SK-N-SH (cell line): Measurements from ENCODE around the gene C3orf22. TPM values are rescaled to one million over a fixed set of nuclear protein-coding genes. Genes with fewer than 3 reads are reported as not detected.

Experiments
- CTCF ChIA-PET: fragments of 300-600, 350-600 bp; formaldehyde crosslinking; extraction: SDS; loops from one replicate; lab custom pipeline; 2021; lab: Yijun Ruan, JAX
- POLR2A ChIA-PET: fragments of 350-600 bp; sonication (Branson Sonifier 250); formaldehyde crosslinking; extraction: SDS; loops from one replicate; lab custom pipeline; 2020; ENCODE audit warnings: antibody characterized with exemption, inconsistent platforms; lab: Yijun Ruan, JAX
- DNase-seq: peaks from one replicate; pipeline ENCODE4 v3.0.0; 2012
- H2AFZ ChIP-seq: fragments of 200-600 bp; sonication (generic); 2 replicates; pipeline ENCODE4 v1.8.1; 2016; ENCODE audit warnings: antibody characterized with exemption, mild to moderate bottlenecking, low read depth
- H3F3A ChIP-seq: fragments of 200-600 bp; sonication (generic); replicated peaks from 2 replicates; pipeline ENCODE3; 2016; ENCODE audit warnings: antibody characterized with exemption, mild to moderate bottlenecking; ENCODE audit not compliant: insufficient read depth
- H3K27ac ChIP-seq, 2 experiments: fragments of 200-500 bp in 1 of 2; fragments of 200-600 bp in 1 of 2; sonication (Bioruptor generic) in 1 of 2; sonication (generic), shearing (Covaris generic) in 1 of 2; 2 replicates each; pipeline versions ENCODE4 v1.5.1 to v1.6.1; 2014 to 2016; ENCODE audit warnings: low read depth in 2 of 2, inconsistent platforms in 1 of 2, low read length in 1 of 2, mild to moderate bottlenecking in 1 of 2, mixed read lengths in 1 of 2
- H3K27me3 ChIP-seq: fragments of 200-600 bp; sonication (generic), shearing (Covaris generic); 2 replicates; pipeline ENCODE4 v1.6.1; 2016; ENCODE audit warnings: mixed run types; ENCODE audit not compliant: insufficient read depth
- H3K36me3 ChIP-seq, 2 experiments: fragments of 200-500 bp in 1 of 2; fragments of 200-600 bp in 1 of 2; sonication (Bioruptor generic) in 1 of 2; sonication (generic) in 1 of 2; replicated peaks in 1 of 2; 2 replicates each; pipeline versions ENCODE3 to v1.5.1; 2014 to 2016; ENCODE audit warnings: low read length in 1 of 2, mild to moderate bottlenecking in 1 of 2; ENCODE audit not compliant: insufficient read depth in 2 of 2, control insufficient read depth in 1 of 2
- H3K4me1 ChIP-seq, 2 experiments: fragments of 200-500 bp in 1 of 2; fragments of 200-600 bp in 1 of 2; sonication (Bioruptor generic) in 1 of 2; sonication (generic), shearing (Covaris generic) in 1 of 2; 2 replicates each; pipeline versions ENCODE4 v1.5.1 to v1.6.1; 2014 to 2016; ENCODE audit warnings: low read depth in 1 of 2, low read length in 1 of 2, mixed run types in 1 of 2; ENCODE audit not compliant: insufficient read depth in 2 of 2, control insufficient read depth in 1 of 2
- H3K4me2 ChIP-seq: fragments of 200-600 bp; sonication (generic), shearing (Covaris generic); 2 replicates; pipeline ENCODE4 v1.6.1; 2017; ENCODE audit warnings: mixed run types
- H3K4me3 ChIP-seq, 2 experiments: fragments of 200-500 bp in 1 of 2; fragments of 200-600 bp in 1 of 2; sonication (Bioruptor generic) in 1 of 2; sonication (generic), shearing (Covaris generic) in 1 of 2; 2 replicates each; pipeline versions ENCODE4 v1.5.1 to v1.8.1; 2014 to 2016; ENCODE audit warnings: low read depth in 2 of 2, inconsistent platforms in 1 of 2, low read length in 1 of 2, mild to moderate bottlenecking in 1 of 2, mixed read lengths in 1 of 2, moderate library complexity in 1 of 2
- H3K79me2 ChIP-seq: fragments of 200-600 bp; sonication (generic); 2 replicates; pipeline ENCODE4 v1.8.1; 2017; ENCODE audit warnings: mild to moderate bottlenecking; ENCODE audit not compliant: insufficient read depth
- H3K9ac ChIP-seq: fragments of 200-600 bp; sonication (generic); 2 replicates; pipeline ENCODE4 v1.6.1; 2017; ENCODE audit warnings: mixed run types
- H3K9me2 ChIP-seq: fragments of 200-600 bp; sonication (generic); 2 replicates; pipeline ENCODE4 v1.6.1; 2017; ENCODE audit warnings: mixed run types
- H3K9me3 ChIP-seq: fragments of 200-600 bp; sonication (generic); 2 replicates; pipeline ENCODE4 v1.6.1; 2017; ENCODE audit warnings: mixed run types, mild to moderate bottlenecking, moderate library complexity
- H4K20me1 ChIP-seq: fragments of 200-600 bp; sonication (generic); 2 replicates; pipeline ENCODE4 v1.6.1; 2017; ENCODE audit warnings: mild to moderate bottlenecking, mixed run types; ENCODE audit not compliant: insufficient read depth
- CHD2 ChIP-seq: fragments of 150-350 bp; IDR thresholded peaks from 2 replicates; pipeline ENCODE4 v1.6.1; 2018; ENCODE audit warnings: low read length; ENCODE audit not compliant: partially characterized antibody
- FOXM1 ChIP-seq: IDR thresholded peaks from 2 replicates; pipeline ENCODE4 v1.4.0; 2012; ENCODE audit warnings: low read depth, mild to moderate bottlenecking
- GABPA ChIP-seq: IDR thresholded peaks from 2 replicates; pipeline ENCODE4 v1.4.0; 2012; ENCODE audit warnings: low read depth, mild to moderate bottlenecking
- JUND ChIP-seq: IDR thresholded peaks from 2 replicates; pipeline ENCODE4 v1.4.0; 2012
- MEF2A ChIP-seq: IDR thresholded peaks from 2 replicates; pipeline ENCODE4 v1.4.0; 2012; ENCODE audit warnings: low read depth, borderline replicate concordance
- MXI1 ChIP-seq: IDR thresholded peaks from 2 replicates; pipeline ENCODE4 v1.6.1; 2012; ENCODE audit warnings: mild to moderate bottlenecking, low read depth, low read length, improper control_type of control experiment
- NFIC ChIP-seq: IDR thresholded peaks from 2 replicates; pipeline ENCODE4 v1.4.0; 2012; ENCODE audit warnings: borderline replicate concordance
- RAD21 ChIP-seq: IDR thresholded peaks from 2 replicates; pipeline ENCODE4 v1.6.1; 2012; ENCODE audit warnings: mild to moderate bottlenecking, low read length
- RFX5 ChIP-seq: IDR thresholded peaks from 2 replicates; pipeline ENCODE4 v1.6.1; 2012; ENCODE audit warnings: mild to moderate bottlenecking, improper control_type of control experiment, low read length
- SIN3A ChIP-seq: IDR thresholded peaks from 2 replicates; pipeline ENCODE4 v1.6.1; 2012; ENCODE audit warnings: low read depth, mild to moderate bottlenecking, low read length, moderate library complexity, borderline replicate concordance
- SMC3 ChIP-seq: IDR thresholded peaks from 2 replicates; pipeline ENCODE4 v1.6.1; 2012; ENCODE audit warnings: low read depth, low read length, improper control_type of control experiment
- TAF1 ChIP-seq: IDR thresholded peaks from 2 replicates; pipeline ENCODE4 v1.6.1; 2012; ENCODE audit warnings: low read depth, mild to moderate bottlenecking, low read length, moderate library complexity, borderline replicate concordance
- TEAD4 ChIP-seq: IDR thresholded peaks from 2 replicates; pipeline ENCODE4 v1.4.0; 2012; ENCODE audit warnings: mild to moderate bottlenecking, borderline replicate concordance; ENCODE audit not compliant: insufficient read depth
- ZBTB33 ChIP-seq: IDR thresholded peaks from 2 replicates; pipeline ENCODE4 v1.4.0; 2012; ENCODE audit warnings: low read depth, borderline replicate concordance
- WGBS: methylation state at CpG from one replicate; pipeline ENCODE4 v1.1.6; 2017; ENCODE audit warnings: low lambda C conversion rate; 5-methylcytosine and 5-hydroxymethylcytosine counted together
- polyA plus RNA-seq, 3 experiments: library from polyadenylated mRNA; depleted of rRNA; stranded (reverse); fragments of >200 nt; gene quantifications; 2 replicates each; pipeline ENCODE4 v1.2.3, GENCODE V29; 2012
- TF ChIP-seq, protein P1 (sequence below): fragments of 200-600 bp; sonication (generic); IDR thresholded peaks from 2 replicates; pipeline ENCODE4 v1.6.1; 2017; ENCODE audit warnings: antibody characterized with exemption, mild to moderate bottlenecking, moderate library complexity

C3orf22 gene
- polyA plus RNA-seq, 1 of the 3 experiments (the other 2 are of a cell fraction), result not detected

GRCh38 chr3:126562737-126563276 is 4.1 kb upstream of the C3orf22 start:
- WGBS, result 37% methylated on average over 2 of the region's 2 CpGs
- POLR2A ChIA-PET, result no interaction called here
- H3K4me1 ChIP-seq, result peaks cover 0 to 11% of the 10 kb centered on the region in 2 experiments; a peak in 1 of 4 replicates
- H3K27ac ChIP-seq, result no peak overlapping the region
- CTCF ChIA-PET, result interaction anchor here (1.2 kb wide), 1 partner anchor 116 kb away, joined by 3 read pairs; no protein-coding TSS in a partner anchor
- no peak overlapping the region for H3K4me3 ChIP-seq
- H3K9ac ChIP-seq, result no peak overlapping the region
- TF ChIP-seq MEF2A (no peak), ZBTB33 (no peak), RFX5 (no peak), TAF1 (no peak), JUND (no peak), FOXM1 (no peak), MXI1 (no peak), GABPA (no peak), CHD2 (no peak), NFIC (no peak), TEAD4 (no peak), SIN3A (no peak), RAD21 (no peak), SMC3 (no peak)
- TF ChIP-seq, protein P1, sequence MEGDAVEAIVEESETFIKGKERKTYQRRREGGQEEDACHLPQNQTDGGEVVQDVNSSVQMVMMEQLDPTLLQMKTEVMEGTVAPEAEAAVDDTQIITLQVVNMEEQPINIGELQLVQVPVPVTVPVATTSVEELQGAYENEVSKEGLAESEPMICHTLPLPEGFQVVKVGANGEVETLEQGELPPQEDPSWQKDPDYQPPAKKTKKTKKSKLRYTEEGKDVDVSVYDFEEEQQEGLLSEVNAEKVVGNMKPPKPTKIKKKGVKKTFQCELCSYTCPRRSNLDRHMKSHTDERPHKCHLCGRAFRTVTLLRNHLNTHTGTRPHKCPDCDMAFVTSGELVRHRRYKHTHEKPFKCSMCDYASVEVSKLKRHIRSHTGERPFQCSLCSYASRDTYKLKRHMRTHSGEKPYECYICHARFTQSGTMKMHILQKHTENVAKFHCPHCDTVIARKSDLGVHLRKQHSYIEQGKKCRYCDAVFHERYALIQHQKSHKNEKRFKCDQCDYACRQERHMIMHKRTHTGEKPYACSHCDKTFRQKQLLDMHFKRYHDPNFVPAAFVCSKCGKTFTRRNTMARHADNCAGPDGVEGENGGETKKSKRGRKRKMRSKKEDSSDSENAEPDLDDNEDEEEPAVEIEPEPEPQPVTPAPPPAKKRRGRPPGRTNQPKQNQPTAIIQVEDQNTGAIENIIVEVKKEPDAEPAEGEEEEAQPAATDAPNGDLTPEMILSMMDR, result no peak
- H4K20me1 ChIP-seq, result no peaks in the 10 kb centered on the region
- H3K36me3 ChIP-seq, result no peaks in the 10 kb centered on the region
- H2AFZ ChIP-seq, result no peak overlapping the region
- no peak for DNase-seq
- H3K9me2 ChIP-seq, result no peaks in the 10 kb centered on the region
- no peaks in the 10 kb centered on the region for H3K9me3 ChIP-seq
- H3K27me3 ChIP-seq, result no peaks in the 10 kb centered on the region
- H3K4me2 ChIP-seq, result no peak overlapping the region
- H3K79me2 ChIP-seq, result no peaks in the 10 kb centered on the region
- no peaks in the 10 kb centered on the region for H3F3A ChIP-seq

- H3K27me3 ChIP-seq, result no peaks in the 10 kb centered on the region
- CTCF ChIA-PET, result interaction anchor here (1.7 kb wide), 1 partner anchor 122 kb away, joined by 3 read pairs; no protein-coding TSS in a partner anchor
- no peak overlapping the region for H3K4me2 ChIP-seq
- no peaks in the 10 kb centered on the region for H3F3A ChIP-seq
- H3K36me3 ChIP-seq, result no peaks in the 10 kb centered on the region
- H3K9me2 ChIP-seq, result no peaks in the 10 kb centered on the region
- peaks cover 0 to 11% of the 10 kb centered on the region in 2 experiments; a peak in 1 of 4 replicates for H3K4me1 ChIP-seq
- 58% methylated on average over 4 of the region's 6 CpGs for WGBS
- H4K20me1 ChIP-seq, result no peaks in the 10 kb centered on the region
- POLR2A ChIA-PET, result no interaction called here
- H3K9me3 ChIP-seq, result no peaks in the 10 kb centered on the region
- no peaks in the 10 kb centered on the region for H3K79me2 ChIP-seq
- H2AFZ ChIP-seq, result no peak overlapping the region
- no peak overlapping the region for H3K9ac ChIP-seq
- no peak overlapping the region for H3K27ac ChIP-seq
- no peak overlapping the region for H3K4me3 ChIP-seq
- TF ChIP-seq GABPA, result no peak
- TF ChIP-seq, protein P1, result no peak
- TF ChIP-seq JUND, result no peak
- DNase-seq, result peak; percentile 9
These were observed 971 bp downstream of the C3orf22 start for GRCh38 chr3:126557761-126558160.
